ENCODE data around the gene ATXN3L. TPM values are rescaled to one million over a fixed set of nuclear protein-coding genes. Genes with fewer than 3 reads are reported as not detected.
A peak's percentile ranks its signal among the peaks of the same experiment; 100 is the strongest.
"Not testable (repeated sequence)": the region's sequence is repeated elsewhere in the genome, so short reads cannot be mapped to it uniquely, and the experiment has no call there.

Gene ATXN3L
- total RNA-seq, 1 experiment from 2014 or later, result not detected

DNA sequence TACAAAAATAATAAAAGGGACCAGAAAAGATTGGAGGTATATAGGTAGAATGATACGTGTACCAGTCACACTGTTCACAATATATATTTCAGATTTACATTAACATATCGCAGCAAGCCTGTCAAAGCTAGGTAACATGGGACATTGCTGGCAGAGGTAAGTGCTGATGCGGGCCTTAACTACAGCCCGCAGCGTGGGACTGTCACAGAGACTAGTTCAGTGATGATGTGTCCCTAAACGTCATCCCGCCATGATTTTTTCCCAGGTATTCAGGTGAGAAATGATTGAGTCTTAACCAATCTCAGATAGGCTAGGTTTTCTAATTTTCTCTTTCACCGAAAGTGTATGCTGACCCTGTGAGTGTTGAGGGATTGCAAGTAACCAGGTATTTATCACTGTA, 7.8 kb upstream of the ATXN3L start:
- Histone ChIP-seq H3K4me3 (no peak overlapping the region), H3K27me3 (no peaks in the 10 kb centered on the region), H3K9me3 (no peaks in the 10 kb centered on the region), H3K36me3 (no peaks in the 10 kb centered on the region)
- no peak for DNase-seq

- Histone ChIP-seq H3K4me3 (no peak overlapping the region), H3K9me3 (no peaks in the 10 kb centered on the region), H3K36me3 (no peaks in the 10 kb centered on the region), H3K27me3 (no peaks in the 10 kb centered on the region)
- no peak for DNase-seq
Measured at GRCh38 chrX:13323241-13323640, 3.4 kb upstream of the ATXN3L start.

DNA sequence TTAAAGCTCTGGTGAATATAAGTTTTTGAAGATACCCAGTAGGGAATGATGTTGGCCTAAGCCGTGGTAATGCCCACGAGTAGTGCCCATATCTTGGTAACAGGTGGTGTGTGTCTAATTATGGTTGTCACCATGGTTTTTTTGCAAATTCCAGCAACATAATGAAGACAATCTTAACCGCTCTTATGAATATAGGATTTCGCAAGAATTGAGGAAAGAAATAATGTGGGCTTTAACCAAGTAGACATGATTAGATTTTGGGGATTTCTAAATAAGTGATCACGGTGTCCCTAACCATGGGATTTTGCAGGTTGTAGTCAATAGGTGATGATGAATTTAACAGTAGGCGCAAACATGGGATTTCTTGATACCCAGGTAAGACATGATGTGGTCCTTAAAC, 2.5 kb downstream of the ATXN3L start:
- DNase-seq, result no peak
- Histone ChIP-seq H3K4me3 (no peak overlapping the region), H3K36me3 (no peaks in the 10 kb centered on the region), H3K9me3 (no peaks in the 10 kb centered on the region), H3K27me3 (no peaks in the 10 kb centered on the region)

DNA sequence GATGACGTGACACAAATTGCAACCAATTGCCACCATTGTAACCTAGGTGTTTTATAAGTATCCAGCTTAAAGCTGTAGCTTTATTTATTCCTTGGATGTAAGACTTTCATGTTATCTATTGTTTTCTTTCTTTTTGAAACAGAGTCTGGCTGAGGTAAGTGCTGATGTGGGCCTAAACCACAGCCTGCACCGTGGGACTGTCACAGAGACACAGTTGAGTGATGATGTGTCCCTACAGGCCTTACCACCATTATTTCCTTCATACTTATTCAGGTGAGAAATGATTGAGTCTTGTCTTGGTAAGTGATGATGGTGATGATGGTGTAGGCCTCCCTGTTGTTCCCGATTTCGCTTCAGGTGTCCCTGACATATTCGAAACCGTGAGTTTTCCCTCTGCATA, 8.3 kb downstream of the ATXN3L start:
- no peaks in the 10 kb centered on the region for H3K27me3 ChIP-seq
- H3K4me3 ChIP-seq, result no peak overlapping the region
- H3K36me3 ChIP-seq, result no peaks in the 10 kb centered on the region
- H3K9me3 ChIP-seq, result no peaks in the 10 kb centered on the region
- no peak for DNase-seq

DNA sequence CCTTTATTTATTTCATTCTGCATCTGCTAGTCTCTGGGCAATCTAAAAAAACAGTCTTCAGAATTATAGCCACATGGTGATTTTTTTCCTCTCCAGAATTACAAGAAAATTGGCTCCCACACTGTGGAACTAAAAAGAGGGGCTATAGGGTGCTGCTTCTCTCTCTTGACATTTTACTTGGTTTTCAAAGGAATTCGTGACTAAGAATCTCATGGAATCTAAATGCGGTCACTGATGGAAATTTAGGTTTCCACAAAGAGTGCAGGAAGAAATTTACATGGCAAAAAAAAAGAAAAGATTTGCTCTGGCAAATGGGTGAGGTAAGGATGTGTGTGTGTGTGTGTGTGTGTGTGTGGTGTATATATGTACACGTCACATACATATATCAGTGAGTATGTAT, 10.2 kb downstream of the ATXN3L start:
- H3K9me3 ChIP-seq, result no peaks in the 10 kb centered on the region
- H3K27me3 ChIP-seq, result no peaks in the 10 kb centered on the region
- no peaks in the 10 kb centered on the region for H3K36me3 ChIP-seq
- DNase-seq, result no peak
- H3K4me3 ChIP-seq, result no peak overlapping the region

GRCh38 chrX:13307041-13307440, 12.8 kb downstream of the ATXN3L start:
- no peak overlapping the region for H3K4me3 ChIP-seq
- DNase-seq, result no peak
- H3K9me3 ChIP-seq, result no peaks in the 10 kb centered on the region
- no peaks in the 10 kb centered on the region for H3K27me3 ChIP-seq
- H3K36me3 ChIP-seq, result no peaks in the 10 kb centered on the region

GRCh38 chrX:13305108-13305507, 14.7 kb downstream of the ATXN3L start:
- Histone ChIP-seq H3K4me3 (no peak overlapping the region), H3K27me3 (no peaks in the 10 kb centered on the region), H3K36me3 (no peaks in the 10 kb centered on the region), H3K9me3 (no peaks in the 10 kb centered on the region)
- no peak for DNase-seq

GRCh38 chrX:13304052-13304451, 15.8 kb downstream of the ATXN3L start:
- H3K9me3 ChIP-seq, result no peaks in the 10 kb centered on the region
- DNase-seq, result no peak
- no peak overlapping the region for H3K4me3 ChIP-seq
- no peaks in the 10 kb centered on the region for H3K36me3 ChIP-seq
- no peaks in the 10 kb centered on the region for H3K27me3 ChIP-seq

- H3K36me3 ChIP-seq, H3K27me3 ChIP-seq, H3K4me3 ChIP-seq, H3K9me3 ChIP-seq: not testable (repeated sequence)
- DNase-seq, result peak; percentile 18
Measured at GRCh38 chrX:13303248-13303647, 16.6 kb downstream of the ATXN3L start.

- no peak for DNase-seq
- H3K4me3 ChIP-seq, result no peak overlapping the region
- H3K36me3 ChIP-seq, result no peaks in the 10 kb centered on the region
- H3K27me3 ChIP-seq, result no peaks in the 10 kb centered on the region
- no peaks in the 10 kb centered on the region for H3K9me3 ChIP-seq
Measured at GRCh38 chrX:13298836-13299235, 21.0 kb downstream of the ATXN3L start.

- H3K36me3 ChIP-seq, result no peaks in the 10 kb centered on the region
- no peak for DNase-seq
- no peaks in the 10 kb centered on the region for H3K27me3 ChIP-seq
- H3K9me3 ChIP-seq, result no peaks in the 10 kb centered on the region
- no peak overlapping the region for H3K4me3 ChIP-seq
Measured at GRCh38 chrX:13295841-13296240, 24.0 kb downstream of the ATXN3L start.

DNA sequence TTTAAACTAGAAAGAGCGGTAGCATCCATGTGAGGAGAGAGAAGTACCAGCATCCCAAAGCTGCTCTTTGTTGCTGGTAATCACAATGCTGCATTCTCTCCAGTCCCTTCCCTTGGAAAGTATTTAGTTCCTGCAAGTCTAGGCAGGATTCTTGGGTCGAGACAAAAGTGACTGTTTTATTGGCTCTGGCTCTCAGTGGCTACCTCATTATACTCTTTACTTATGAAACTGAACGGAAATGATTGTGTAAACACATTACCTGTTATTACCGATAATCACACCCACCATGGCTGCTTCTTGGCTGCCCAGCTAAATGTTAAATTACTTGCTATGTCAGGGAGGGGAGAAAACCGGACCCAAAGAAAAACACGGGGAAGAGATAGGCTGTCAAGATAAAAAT, 26.2 kb downstream of the ATXN3L start:
- H3K36me3 ChIP-seq, result no peaks in the 10 kb centered on the region
- DNase-seq, result peak; percentile 14
- H3K27me3 ChIP-seq, result no peaks in the 10 kb centered on the region
- H3K4me3 ChIP-seq, result no peak overlapping the region
- H3K9me3 ChIP-seq, result no peaks in the 10 kb centered on the region

GRCh38 chrX:13290891-13291614, 28.8 kb downstream of the ATXN3L start:
- no peaks in the 10 kb centered on the region for H3K9me3 ChIP-seq
- no peak overlapping the region for H3K4me3 ChIP-seq
- H3K36me3 ChIP-seq, result no peaks in the 10 kb centered on the region
- no peak for DNase-seq
- H3K27me3 ChIP-seq, result no peaks in the 10 kb centered on the region

DNA sequence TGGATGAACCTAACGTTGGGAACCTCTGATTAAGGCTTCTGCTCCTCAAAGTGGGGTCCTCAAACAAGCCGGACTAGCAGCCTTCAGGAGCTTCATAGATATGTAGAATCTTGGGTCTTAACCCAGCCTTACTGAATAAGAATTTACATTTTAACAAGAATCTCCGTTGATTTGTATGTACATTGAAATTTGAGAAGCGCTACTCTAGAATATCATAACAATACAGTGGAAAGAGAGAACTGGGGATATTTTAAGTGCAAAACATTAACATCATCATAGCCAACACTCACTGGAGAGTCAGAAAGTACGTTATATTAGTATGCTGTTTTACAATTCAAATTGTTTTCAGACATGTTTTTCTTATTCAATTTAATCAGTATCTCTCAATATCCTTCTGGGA, 31.2 kb downstream of the ATXN3L start:
- no peak overlapping the region for H3K4me3 ChIP-seq
- H3K36me3 ChIP-seq, result no peaks in the 10 kb centered on the region
- H3K27me3 ChIP-seq, result no peaks in the 10 kb centered on the region
- no peak for DNase-seq
- H3K9me3 ChIP-seq, result no peaks in the 10 kb centered on the region

- H3K4me3 ChIP-seq, result no peak overlapping the region
- no peaks in the 10 kb centered on the region for H3K27me3 ChIP-seq
- DNase-seq, result no peak
- no peaks in the 10 kb centered on the region for H3K9me3 ChIP-seq
- H3K36me3 ChIP-seq, result no peaks in the 10 kb centered on the region
Measured at GRCh38 chrX:13287816-13288215, 32.0 kb downstream of the ATXN3L start.

DNA sequence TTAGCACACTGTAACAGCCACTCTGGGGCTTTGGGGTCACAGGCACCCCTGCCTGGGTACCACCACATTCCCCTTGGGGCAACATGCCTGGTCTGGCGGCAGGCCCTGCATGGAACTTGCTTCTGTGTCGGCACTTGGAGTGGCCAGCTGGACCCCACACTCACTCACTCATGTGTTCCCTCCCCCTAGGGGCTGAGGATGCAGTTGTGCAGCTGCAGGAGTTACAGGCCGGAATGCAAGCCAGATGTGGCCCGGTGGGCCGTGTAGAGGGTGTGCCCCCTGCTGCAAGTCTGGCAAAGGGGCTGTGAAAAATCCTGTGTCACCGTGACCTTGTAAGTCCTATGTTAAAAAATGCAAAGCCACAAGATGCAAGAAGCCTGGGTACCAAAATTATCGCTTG, 34.2 kb downstream of the ATXN3L start:
- no peak for DNase-seq
- no peaks in the 10 kb centered on the region for H3K36me3 ChIP-seq
- no peaks in the 10 kb centered on the region for H3K27me3 ChIP-seq

GRCh38 chrX:13285229-13285628, 34.6 kb downstream of the ATXN3L start:
- no peaks in the 10 kb centered on the region for H3K27me3 ChIP-seq
- H3K36me3 ChIP-seq, result no peaks in the 10 kb centered on the region
- peak; percentile 9 for DNase-seq
- H3K9me3 ChIP-seq, result no peaks in the 10 kb centered on the region
- no peak overlapping the region for H3K4me3 ChIP-seq

More for the DNA sequence above, 34.2 kb downstream of the ATXN3L start:
- Histone ChIP-seq H3K4me3 (no peak overlapping the region), H3K9me3 (no peaks in the 10 kb centered on the region)

GRCh38 chrX:13284570-13284969, 35.3 kb downstream of the ATXN3L start:
- no peaks in the 10 kb centered on the region for H3K36me3 ChIP-seq
- peak; percentile 1 for DNase-seq

More at GRCh38 chrX:13284570-13284969, 35.3 kb downstream of the ATXN3L start:
- H3K27me3 ChIP-seq, result no peaks in the 10 kb centered on the region
- H3K9me3 ChIP-seq, result no peaks in the 10 kb centered on the region
- no peak overlapping the region for H3K4me3 ChIP-seq

Measured in MG63 (cell line).